Endothelial cell of umbilical vein (primary cell): ENCODE results near the gene CXCL16. TPM values are rescaled to one million over a fixed set of nuclear protein-coding genes. Genes with fewer than 3 reads are reported as not detected.

Experiments
- BruUV-seq: library from RNA; stranded (reverse); fragments of 400-500 nt; replicated peaks from 2 replicates; lab custom pipeline; 2021; lab: Mats Ljungman, UMichigan
- CTCF ChIA-PET: fragments of 300-600, 350-600 bp; sonication (Branson Sonifier 250); formaldehyde crosslinking; loops from one replicate; lab custom pipeline; 2021; ENCODE audit warnings: antibody characterized with exemption, inconsistent platforms; lab: Charles Lee
- POLR2A ChIA-PET: fragments of 300-600, 350-600 bp; sonication (Branson Sonifier 250); formaldehyde crosslinking; loops from one replicate; lab custom pipeline; 2021; ENCODE audit warnings: antibody characterized with exemption, inconsistent platforms; lab: Charles Lee
- DNase-seq: peaks from one replicate; pipeline ENCODE4 v3.0.0-alpha.2; 2011; ENCODE audit warnings: low read depth, low spot score
- FAIRE-seq: peaks from 2 replicates; lab custom pipeline; 2011; peaks lifted over from hg19 to GRCh38; lab: Jason Lieb, UNC
- H2AFZ ChIP-seq: 2 replicates; pipeline ENCODE4 v1.6.0; 2012; ENCODE audit warnings: low read depth, low read length, control low read depth, inconsistent platforms
- H3K27ac ChIP-seq: 2 replicates; pipeline ENCODE4 v1.5.1; 2011; ENCODE audit warnings: low read depth, mild to moderate bottlenecking, control low read depth, low read length, moderate library complexity; ENCODE audit not compliant: insufficient read depth
- H3K27me3 ChIP-seq, 2 experiments: 2 replicates each; pipeline versions ENCODE4 v1.6.0 to v1.6.1; 2011; ENCODE audit warnings: low read length in 2 of 2, mixed read lengths in 1 of 2; ENCODE audit not compliant: control insufficient read depth in 2 of 2, insufficient read depth in 2 of 2
- H3K36me3 ChIP-seq, 2 experiments: 2 replicates in 1 of 2; 3 replicates in 1 of 2; pipeline ENCODE4 v1.5.1; 2011; ENCODE audit warnings: low read length in 2 of 2, mild to moderate bottlenecking in 1 of 2, moderate library complexity in 1 of 2; ENCODE audit not compliant: control insufficient read depth in 2 of 2, insufficient read depth in 2 of 2; ENCODE audit errors: extremely low read depth in 1 of 2
- H3K4me1 ChIP-seq: 3 replicates; pipeline ENCODE4 v1.5.1; 2011; ENCODE audit warnings: mild to moderate bottlenecking, low read length; ENCODE audit not compliant: control insufficient read depth, insufficient read depth; ENCODE audit errors: extremely low read depth
- H3K4me2 ChIP-seq: 2 replicates; pipeline ENCODE4 v1.6.1; 2011; ENCODE audit warnings: low read length, control low read depth, mixed read lengths; ENCODE audit not compliant: insufficient read depth
- H3K4me3 ChIP-seq, 3 experiments: fragments of 200-600 bp in 1 of 3; sonication (generic), shearing (Covaris generic) in 1 of 3; replicated peaks in 1 of 3; 2 replicates each; pipeline ENCODE4 v1.5.1; 2011 to 2016; ENCODE audit warnings: control low read depth in 3 of 3, low read length in 3 of 3, mild to moderate bottlenecking in 2 of 3, inconsistent platforms in 1 of 3, low read depth in 1 of 3, moderate library complexity in 1 of 3; ENCODE audit not compliant: insufficient read depth in 1 of 3
- H3K79me2 ChIP-seq: 2 replicates; pipeline ENCODE4 v1.6.0; 2012; ENCODE audit warnings: low read length, inconsistent platforms; ENCODE audit not compliant: control insufficient read depth, insufficient read depth
- H3K9ac ChIP-seq: replicated peaks from 2 replicates; pipeline ENCODE3; 2011; ENCODE audit warnings: low read length, control low read depth; ENCODE audit not compliant: insufficient read depth; ENCODE audit errors: extremely low read depth
- H3K9me1 ChIP-seq: replicated peaks from 3 replicates; pipeline ENCODE4 v1.6.0; 2011; ENCODE audit warnings: mild to moderate bottlenecking, low read length; ENCODE audit not compliant: control insufficient read depth, insufficient read depth; ENCODE audit errors: extremely low read depth
- H3K9me3 ChIP-seq: replicated peaks from 2 replicates; pipeline ENCODE4 v1.5.1; 2012; ENCODE audit warnings: low read length, inconsistent platforms; ENCODE audit not compliant: control insufficient read depth, insufficient read depth
- H4K20me1 ChIP-seq: replicated peaks from 2 replicates; pipeline ENCODE3; 2011; ENCODE audit warnings: mild to moderate bottlenecking, low read length; ENCODE audit not compliant: control insufficient read depth, insufficient read depth; ENCODE audit errors: extremely low read depth
- CTCF ChIP-seq, 2 donors: IDR thresholded peaks; 1 replicate in 1 of 2; 2 replicates in 1 of 2; pipeline ENCODE4 v1.5.1; 2011; ENCODE audit warnings: low read length in 2 of 2, mild to moderate bottlenecking in 2 of 2, moderate library complexity in 2 of 2, control low read depth in 1 of 2, inconsistent platforms in 1 of 2, low read depth in 1 of 2; ENCODE audit not compliant: insufficient read depth in 1 of 2; ENCODE audit errors: extremely low read depth in 1 of 2
- EZH2 ChIP-seq: IDR thresholded peaks from 2 replicates; pipeline ENCODE4 v1.6.1; 2012; ENCODE audit warnings: borderline replicate concordance, low read depth, mild to moderate bottlenecking, moderate library complexity, low read length, inconsistent platforms; ENCODE audit not compliant: severe bottlenecking
- FOS ChIP-seq: IDR thresholded peaks from 2 replicates; pipeline ENCODE4 v1.6.1; 2011; ENCODE audit warnings: mild to moderate bottlenecking, low read length, moderate library complexity, borderline replicate concordance; ENCODE audit not compliant: insufficient read depth
- GATA2 ChIP-seq: IDR thresholded peaks from 2 replicates; pipeline ENCODE4 v1.7.0; 2011; ENCODE audit warnings: low read depth, mild to moderate bottlenecking, moderate library complexity, mixed read lengths, low read length; ENCODE audit not compliant: insufficient read length, insufficient read depth
- MAX ChIP-seq: IDR thresholded peaks from 2 replicates; pipeline ENCODE4 v1.6.1; 2011; ENCODE audit not compliant: insufficient read depth, insufficient read length
- MYC ChIP-seq: IDR thresholded peaks from one replicate; pipeline ENCODE4 v1.6.1; 2011; ENCODE audit warnings: mild to moderate bottlenecking, low read depth, low read length
- POLR2A ChIP-seq: IDR thresholded peaks from 2 replicates; pipeline ENCODE4 v1.6.1; 2012; ENCODE audit warnings: low read depth, mild to moderate bottlenecking, control low read depth, low read length
- POLR2AphosphoS5 ChIP-seq: IDR thresholded peaks from 2 replicates; pipeline ENCODE4 v1.6.1; 2012; ENCODE audit warnings: low read depth, mild to moderate bottlenecking, control low read depth, low read length, moderate library complexity; ENCODE audit not compliant: insufficient read depth
- dilution Hi-C: fragments of 300-500 bp; cut with MboI; formaldehyde crosslinking; loops from one replicate; pipeline ENCODE4 v1.15.0; 2019; ENCODE audit warnings: low sequenced_read_pairs; ENCODE audit not compliant: extremely low pct_ligation_motif_present
- intact Hi-C: fragments of 100-400 bp; cut with micrococcal nuclease; formaldehyde crosslinking; loops from one replicate; pipeline ENCODE4 v1.10.0; 2022
- polyA plus RNA-seq, 4 experiments: library from polyadenylated mRNA; depleted of rRNA in 3 of 4; stranded (reverse) in 3 of 4; unstranded in 1 of 4; fragments of >200 nt; gene quantifications; 2 replicates each; pipeline versions ENCODE4 v1.2.1 to v1.2.3, GENCODE V29; 2011 to 2012; ENCODE audit warnings: missing spikeins in 1 of 4
- total RNA-seq: library from RNA; stranded (reverse); gene quantifications from 2 replicates; pipeline ENCODE4 v1.2.3, GENCODE V29; 2021

CXCL16 gene
- total and polyA plus RNA-seq, 2 donors (not counting 3 experiments of a cell fraction or from before 2014, with no cell fraction given), result 4.8 to 6.1 TPM

- H3K9ac ChIP-seq, result no peak overlapping the region
- no peak overlapping the region for H3K4me3 ChIP-seq
- H3K9me1 ChIP-seq, result no peaks in the 10 kb centered on the region
- H3K4me1 ChIP-seq, result no peaks in the 10 kb centered on the region
- H3K36me3 ChIP-seq, result no peaks in the 10 kb centered on the region
- dilution Hi-C loops, result no loop called here
- ChIA-PET POLR2A (no interaction called here), CTCF (interaction anchor here (2.7 kb wide), 1 partner anchor 10 kb away, joined by 9 read pairs; no protein-coding TSS in a partner anchor)
- no peak for FAIRE-seq
- intact Hi-C loops, result no loop called here
- no peaks in the 10 kb centered on the region for H4K20me1 ChIP-seq
- no peaks in the 10 kb centered on the region for H3K9me3 ChIP-seq
- peaks cover 4 to 6% of the 10 kb centered on the region in 2 experiments for H3K27me3 ChIP-seq
- H3K27ac ChIP-seq, result no peak overlapping the region
- no TSS peak for BruUV-seq
- DNase-seq, result no peak
- H3K79me2 ChIP-seq, result no peaks in the 10 kb centered on the region
- no peak overlapping the region for H2AFZ ChIP-seq
- no peak overlapping the region for H3K4me2 ChIP-seq
- no peak for TF ChIP-seq MYC
- no peak for TF ChIP-seq MAX
- no peak for TF ChIP-seq EZH2
- TF ChIP-seq POLR2AphosphoS5, result no peak
- no peak for TF ChIP-seq CTCF (IDR thresholded peaks at IDR 0.05; ENCODE audit: extremely low read depth in 1 of 2, insufficient read depth in 1 of 2, low read depth in 1 of 2, low read length in 2 of 2)
- no peak for TF ChIP-seq POLR2A
- no peak for TF ChIP-seq FOS
- TF ChIP-seq GATA2, result no peak
Observed at GRCh38 chr17:4769628-4770027, 29.9 kb upstream of the CXCL16 start.
